Measurements from ENCODE around the gene DNAH10.

GRCh38 chr12:123854918-123855317 lies 92.8 kb downstream of the DNAH10 start:
- TF ChIP-seq JUNB (IDR thresholded peaks at IDR 0.05) = no peak
- no peak for TF ChIP-seq STAT3 (IDR thresholded peaks at IDR 0.05; ENCODE audit: low read depth, low read length)
- no peak for TF ChIP-seq EP300 (IDR thresholded peaks at IDR 0.05; ENCODE audit: borderline replicate concordance in 1 of 2, control insufficient read depth in 1 of 2, low read depth in 2 of 2, low read length in 2 of 2)
- TF ChIP-seq REST (IDR thresholded peaks at IDR 0.05; ENCODE audit: low read depth, low read length) = no peak
- TF ChIP-seq CHD2 (IDR thresholded peaks at IDR 0.05; ENCODE audit: borderline replicate concordance, low read depth, low read length) = no peak
- no peak for TF ChIP-seq EGR1 (IDR thresholded peaks at IDR 0.05; ENCODE audit: borderline replicate concordance in 1 of 2, low read depth in 2 of 2, low read length in 2 of 2)
- TF ChIP-seq RCOR1 (conservative IDR thresholded peaks at IDR 0.05; ENCODE audit: low read depth, low read length) = no peak
- no peak for TF ChIP-seq SMC3 (IDR thresholded peaks at IDR 0.05; ENCODE audit: borderline replicate concordance, low read length)
